HuH-7.5 (cell line): ENCODE measurements around the gene TRIML1.

Experiments used
- DNase-seq: peaks from one replicate; pipeline ENCODE4 v3.0.0; 2011; ENCODE audit warnings: low spot score

Gene TRIML1, protein sequence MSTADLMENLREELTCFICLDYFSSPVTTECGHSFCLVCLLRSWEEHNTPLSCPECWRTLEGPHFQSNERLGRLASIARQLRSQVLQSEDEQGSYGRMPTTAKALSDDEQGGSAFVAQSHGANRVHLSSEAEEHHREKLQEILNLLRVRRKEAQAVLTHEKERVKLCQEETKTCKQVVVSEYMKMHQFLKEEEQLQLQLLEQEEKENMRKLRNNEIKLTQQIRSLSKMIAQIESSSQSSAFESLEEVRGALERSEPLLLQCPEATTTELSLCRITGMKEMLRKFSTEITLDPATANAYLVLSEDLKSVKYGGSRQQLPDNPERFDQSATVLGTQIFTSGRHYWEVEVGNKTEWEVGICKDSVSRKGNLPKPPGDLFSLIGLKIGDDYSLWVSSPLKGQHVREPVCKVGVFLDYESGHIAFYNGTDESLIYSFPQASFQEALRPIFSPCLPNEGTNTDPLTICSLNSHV

DNA sequence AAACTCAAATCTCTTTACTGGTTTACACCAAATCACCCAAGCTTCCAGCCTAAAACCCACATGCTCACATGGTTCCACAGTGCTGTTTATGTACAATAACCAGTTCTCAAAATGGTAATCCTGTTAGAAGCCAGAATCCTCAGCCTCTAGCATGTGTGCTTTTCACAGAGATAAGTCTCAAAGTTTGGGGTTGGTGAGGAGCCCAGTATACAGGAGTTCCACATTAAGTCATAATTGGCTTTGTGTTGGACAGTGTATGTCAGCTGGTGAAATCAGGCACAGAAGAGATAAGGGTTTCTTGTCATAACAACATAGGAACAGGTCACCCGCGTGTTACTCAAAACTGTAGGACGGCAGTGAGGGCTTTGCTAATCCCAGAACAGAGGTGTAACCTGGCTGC, at the start of gene TRIML1:
TRIML1 (plus strand) TSS at position 301 of the 400 bp plus-strand sequence. CDS start 118 bp downstream, outside the sequence.
- DNase-seq, result no peak

DNA sequence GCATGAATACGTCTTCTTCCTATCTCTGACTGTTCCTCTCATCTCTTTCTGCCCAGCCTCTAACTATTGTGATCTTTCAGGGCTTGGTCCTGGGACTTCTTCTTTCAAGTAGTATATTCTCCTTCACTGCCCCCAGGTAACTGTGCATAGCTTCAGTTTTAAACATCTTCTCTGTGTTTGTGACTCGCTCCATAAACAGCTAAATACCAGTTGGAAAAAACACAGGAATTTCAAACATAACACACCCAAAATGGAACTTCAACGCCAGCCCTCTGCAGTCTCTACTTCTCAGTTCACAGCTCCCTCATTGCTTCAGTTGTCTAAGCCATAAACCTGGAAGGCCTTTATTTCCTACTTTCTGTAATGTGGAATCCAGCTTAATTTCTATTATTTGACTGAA, 46.4 kb upstream of the TRIML1 start:
- DNase-seq, result no peak

DNA sequence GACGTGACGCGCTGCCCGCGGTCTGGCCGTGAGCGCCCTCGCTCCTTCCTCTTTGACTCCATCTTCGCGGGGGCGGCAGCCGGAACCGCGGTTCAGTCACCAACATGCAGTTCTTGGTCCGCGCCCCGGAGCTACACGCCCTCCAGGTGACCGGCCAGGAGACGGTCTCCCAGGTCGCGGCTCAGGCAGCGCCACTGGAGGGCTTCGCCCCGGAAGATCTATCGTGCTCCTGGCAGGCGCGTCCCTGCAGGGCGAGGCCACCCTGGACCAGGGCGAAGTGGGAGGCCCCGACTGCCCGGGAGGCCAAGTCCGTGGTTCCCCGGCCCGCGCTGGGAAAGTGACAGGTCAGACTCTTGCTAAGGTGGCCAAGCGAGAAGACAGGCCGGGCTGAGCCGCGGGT, 32.8 kb upstream of the TRIML1 start:
- DNase-seq, result no peak

DNA sequence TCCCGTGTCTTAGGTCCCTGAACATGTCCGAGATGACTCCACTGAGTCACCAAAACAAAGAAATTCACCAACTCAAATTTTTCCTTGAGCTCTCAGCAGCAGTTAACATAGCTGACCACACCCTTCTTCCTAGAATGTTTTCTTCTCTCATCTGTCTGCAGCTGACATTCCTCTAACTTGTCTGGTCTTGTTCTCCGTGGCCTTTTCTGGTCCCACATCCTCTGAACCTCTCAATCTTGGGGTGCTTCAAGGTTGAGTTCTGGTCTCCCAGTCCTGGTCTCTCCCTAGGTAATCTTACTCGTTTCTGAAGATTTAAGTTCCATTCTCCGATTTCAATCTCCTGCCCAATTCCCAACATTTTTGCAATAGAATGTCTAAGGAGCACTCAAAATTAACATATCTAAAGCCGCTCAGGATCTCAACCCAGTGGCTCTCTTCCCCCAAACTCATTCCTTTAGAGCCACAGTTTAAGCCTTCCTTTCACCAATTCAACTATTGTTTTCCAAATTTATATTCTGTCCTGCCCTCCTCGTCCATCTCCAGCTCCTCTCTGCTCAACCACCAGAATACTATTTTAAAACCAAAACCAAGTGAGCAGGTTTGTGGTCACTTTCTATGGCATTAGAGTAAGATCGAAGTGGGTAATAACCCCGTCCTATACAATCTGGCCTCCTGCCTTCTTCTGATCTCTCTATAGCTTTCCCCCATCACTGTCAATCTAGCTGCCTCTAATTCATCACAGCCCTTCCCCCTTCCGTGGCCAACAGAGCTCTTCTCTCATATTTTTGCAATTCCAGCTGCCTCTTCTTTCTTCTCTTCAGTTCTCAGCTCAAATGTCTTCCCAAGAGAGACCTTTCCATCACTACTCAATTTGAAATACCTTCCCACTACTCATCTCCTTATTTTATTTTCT, 31.1 kb upstream of the TRIML1 start:
- no peak for DNase-seq

DNA sequence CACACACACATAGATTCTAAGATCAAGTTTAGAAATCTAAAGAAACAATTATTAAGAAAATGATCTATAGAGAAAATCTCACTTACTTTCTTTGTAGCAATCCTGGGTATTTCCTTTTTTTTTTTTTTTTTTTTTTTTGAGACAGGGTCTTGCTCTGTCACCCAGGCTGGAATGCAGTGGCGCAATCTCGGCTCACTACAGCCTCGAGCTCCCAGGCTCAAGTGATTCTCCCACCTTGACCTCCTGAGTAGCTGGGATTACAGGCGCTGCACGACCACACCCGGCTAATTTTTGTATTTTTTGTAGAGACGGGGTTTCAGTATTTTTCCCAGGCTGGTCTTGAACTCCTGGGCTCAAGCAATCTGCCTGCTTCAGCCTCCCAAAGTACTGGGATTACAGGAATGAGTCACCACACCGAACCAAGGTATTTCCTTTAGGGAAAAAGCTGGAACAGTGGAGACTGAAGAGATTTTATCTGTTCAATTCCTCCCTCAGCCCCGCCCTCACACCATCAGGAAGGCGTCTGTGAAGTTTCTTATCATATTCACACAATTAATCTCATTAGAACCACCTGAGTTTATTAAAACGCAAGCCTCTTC, 30.0 kb upstream of the TRIML1 start, which contains the start of gene TRIML2:
TRIML2 (minus strand) TSS at position 447 of the 599 bp plus-strand sequence. CDS start 4,235 bp downstream, outside the sequence.
- DNase-seq, result no peak

DNA sequence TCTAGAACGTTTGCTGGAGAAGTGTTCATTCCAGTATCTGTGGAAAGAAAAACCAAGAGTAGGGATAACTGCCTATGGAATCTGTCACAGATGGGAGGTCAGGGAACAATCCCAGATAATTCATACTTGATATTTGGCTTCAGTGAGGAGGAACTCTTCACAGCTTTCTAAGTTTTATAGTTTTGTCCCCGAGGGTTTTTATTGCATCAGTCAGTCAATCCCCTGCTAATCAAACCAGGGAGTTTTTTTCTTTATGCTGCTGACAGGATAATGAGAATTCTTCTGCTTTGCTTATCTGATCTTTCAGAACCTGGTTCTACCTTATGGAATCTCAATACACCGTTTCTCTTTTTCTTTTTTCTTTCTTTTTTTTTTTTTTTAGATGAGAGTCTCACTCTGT, 29.2 kb upstream of the TRIML1 start:
- DNase-seq, result no peak

DNA sequence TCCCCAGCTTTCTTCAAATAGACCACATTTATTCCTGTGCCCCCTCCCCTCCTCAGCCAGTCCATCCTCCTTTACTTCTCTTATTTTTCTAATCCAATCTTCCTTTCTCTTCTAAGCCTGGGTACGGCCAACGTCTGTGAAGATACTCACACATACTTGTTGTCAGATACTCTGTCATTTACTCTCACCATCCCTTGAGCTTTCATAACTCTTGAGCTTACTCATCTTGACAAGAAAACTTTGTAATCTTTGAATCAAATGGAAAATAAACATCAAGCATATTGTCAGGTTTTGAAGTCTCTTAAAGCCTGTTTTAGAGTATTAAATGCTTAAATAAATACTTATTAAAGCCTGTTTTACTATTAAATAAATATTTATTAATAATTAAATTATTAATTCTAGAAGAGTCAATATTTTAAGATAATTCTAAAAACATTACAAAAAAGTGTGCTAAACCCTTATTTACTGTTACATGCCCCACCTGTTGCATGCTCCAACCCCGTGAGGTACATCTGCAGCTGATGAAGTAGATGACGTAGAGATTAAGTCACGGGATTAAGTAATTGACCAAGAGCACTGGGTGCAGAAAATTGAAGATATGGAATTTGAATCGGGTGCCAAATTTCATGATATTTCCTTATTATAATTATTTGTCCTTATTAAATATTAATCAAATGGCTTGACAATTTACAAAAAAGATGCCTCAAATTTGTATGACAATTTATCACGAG, 28.3 kb upstream of the TRIML1 start:
- DNase-seq, result no peak

DNA sequence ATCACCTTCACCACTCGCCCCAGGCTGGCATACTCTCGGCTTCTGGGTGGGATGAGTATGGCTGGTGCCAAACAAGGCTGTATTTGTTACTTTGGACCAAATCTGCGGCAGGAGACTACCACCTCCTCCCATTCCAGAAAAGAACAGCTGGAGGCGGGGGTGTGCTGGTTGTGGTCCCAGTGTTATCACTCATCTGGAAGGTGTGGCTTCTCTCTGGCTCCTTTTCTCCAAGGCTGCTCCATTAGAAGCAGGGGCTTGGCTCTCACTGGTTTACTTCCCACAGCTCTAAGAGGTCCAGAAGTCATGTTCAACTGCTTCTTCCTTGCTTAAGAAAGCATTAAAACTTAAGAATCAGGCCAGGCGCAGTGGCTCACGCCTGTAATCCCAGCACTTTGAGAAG, 27.3 kb upstream of the TRIML1 start:
- no peak for DNase-seq

DNA sequence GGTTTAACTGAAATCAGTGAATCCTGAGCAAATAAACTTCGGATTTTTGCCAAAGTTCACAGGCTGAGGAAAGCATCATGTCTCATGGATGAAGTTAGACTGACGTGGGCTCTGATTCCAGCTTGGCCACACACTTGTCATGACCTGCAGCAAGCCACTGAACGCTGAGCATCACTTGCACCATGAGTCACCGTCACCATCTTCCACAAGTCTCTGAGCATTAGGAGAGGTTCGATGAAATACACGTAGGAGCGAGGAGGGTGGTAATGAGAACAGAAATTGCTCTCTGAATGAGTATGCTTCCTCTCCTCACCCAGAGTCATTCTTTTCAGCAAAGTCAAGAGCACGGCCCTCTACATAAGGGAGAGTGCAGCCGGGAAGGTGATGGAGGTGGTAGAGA, 26.1 kb upstream of the TRIML1 start:
- DNase-seq, result no peak

DNA sequence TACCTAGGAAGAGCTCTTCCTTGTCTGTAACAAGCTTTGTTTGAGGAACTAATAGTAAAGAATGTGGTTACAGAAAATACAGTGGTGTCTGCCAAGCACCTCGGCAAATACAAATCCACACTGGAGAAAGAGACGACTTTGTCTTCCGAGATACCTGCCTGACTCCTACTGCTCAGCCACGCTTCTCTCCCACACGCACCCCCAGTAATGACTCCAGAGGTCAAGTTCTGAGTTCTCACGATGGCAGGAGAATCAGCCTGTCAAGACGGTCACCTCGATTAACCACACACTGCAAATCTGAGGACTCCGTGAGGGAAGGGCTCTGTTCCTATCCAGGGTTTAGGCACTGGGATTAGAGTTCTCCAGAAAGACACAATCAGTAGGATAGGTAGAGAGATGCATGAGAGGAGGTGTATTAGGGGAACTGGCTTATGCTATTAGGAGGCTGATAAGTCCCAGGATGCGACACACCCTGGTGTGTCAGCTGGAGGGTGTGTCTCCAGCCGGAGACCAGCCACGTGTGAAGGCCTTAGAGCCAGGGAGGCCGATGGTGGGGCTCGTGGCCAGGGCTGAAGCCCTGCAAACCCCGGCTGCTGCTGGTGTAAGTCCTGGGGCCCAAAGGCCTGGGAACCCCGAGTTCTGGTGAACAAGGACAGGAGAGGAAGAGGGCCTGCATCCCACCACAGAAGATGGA, 21.5 kb upstream of the TRIML1 start:
- DNase-seq, result no peak

DNA sequence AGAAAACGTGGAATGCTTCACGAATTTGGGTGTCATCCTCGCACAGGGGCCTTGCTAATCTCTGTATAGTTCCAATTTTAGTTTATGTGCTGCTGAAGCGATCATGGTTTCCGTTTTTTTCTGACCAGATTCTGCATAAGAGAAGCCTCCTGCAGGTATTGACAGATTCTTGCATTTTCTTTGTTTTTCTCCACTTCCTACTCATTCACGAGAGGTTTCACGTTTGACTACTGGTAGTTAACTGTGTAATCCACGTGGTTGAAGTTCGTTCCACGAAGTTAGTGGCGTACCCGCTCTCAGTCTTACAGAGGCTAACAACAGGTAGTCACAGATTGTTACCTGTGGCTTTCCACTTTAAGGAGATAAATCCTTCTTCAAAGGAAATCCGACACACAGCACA, 17.7 kb upstream of the TRIML1 start:
- no peak for DNase-seq

DNA sequence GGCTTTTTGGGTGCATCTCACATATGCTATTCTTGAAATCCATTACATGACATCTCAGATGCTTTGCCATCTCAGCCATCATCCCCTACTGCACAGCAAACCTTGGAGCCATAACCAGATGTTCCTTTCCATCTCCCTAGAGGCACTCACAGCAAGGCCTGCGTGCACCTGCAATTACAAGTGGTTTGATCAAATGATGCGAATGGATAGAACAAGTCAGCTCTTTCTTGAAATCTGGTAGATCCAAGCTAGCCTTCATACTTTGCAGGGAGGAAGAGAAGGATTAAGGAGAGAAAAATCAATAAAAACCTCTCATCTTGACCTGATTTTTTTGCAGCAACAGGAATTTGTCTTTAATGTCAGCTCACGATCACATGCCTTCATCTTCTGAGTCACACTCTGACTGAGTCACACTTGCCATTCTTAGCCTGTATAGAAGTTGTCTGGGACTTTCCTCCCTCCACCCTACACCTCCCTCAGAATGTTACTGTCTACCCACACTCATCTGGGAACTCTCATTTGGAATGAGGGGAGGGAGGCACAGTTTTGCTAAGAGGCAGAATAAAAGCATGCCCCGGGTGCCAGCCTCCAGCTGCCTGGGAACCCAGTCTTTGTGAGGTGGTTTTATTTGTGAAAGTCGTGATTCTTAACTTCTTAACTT, 11.9 kb upstream of the TRIML1 start:
- DNase-seq, result no peak

DNA sequence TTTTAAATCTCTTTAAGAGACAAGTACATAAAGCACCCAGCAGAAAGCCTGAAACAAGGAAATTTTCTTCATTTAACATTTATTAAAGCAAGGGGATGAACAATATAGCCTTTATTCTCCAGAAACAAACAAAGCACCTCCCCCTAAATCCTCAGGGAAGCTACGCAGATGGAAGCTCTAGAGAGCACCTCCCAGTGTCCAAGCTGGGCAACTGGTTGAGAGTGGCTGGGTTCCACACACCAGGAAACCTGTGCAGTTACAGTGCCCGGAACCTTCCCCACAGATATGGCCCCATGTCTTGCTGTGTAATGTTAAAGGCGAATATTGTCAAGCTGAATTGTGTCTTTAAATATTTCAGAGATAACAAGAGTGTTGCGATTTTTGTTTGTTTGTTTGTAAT, 8.9 kb upstream of the TRIML1 start:
- DNase-seq, result no peak

DNA sequence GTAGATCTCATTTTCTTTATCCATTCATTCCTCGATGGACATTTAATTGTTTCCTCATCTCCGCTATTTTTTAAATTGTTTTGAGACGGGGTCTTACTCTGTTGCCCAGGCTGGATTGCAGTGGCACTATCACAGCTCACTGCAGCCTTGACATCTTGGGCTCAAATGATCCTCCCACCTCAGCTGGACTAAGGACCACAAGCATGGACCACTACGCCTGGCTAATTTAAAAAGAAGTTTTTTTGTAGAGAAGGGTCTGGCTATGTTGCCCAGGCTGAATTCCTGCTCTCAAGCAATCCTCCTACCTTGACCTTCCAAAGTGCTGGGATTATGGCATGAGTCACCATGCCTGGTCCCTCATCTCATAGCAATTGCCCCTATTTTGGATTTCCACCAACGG, 7.0 kb upstream of the TRIML1 start:
- DNase-seq, result no peak

DNA sequence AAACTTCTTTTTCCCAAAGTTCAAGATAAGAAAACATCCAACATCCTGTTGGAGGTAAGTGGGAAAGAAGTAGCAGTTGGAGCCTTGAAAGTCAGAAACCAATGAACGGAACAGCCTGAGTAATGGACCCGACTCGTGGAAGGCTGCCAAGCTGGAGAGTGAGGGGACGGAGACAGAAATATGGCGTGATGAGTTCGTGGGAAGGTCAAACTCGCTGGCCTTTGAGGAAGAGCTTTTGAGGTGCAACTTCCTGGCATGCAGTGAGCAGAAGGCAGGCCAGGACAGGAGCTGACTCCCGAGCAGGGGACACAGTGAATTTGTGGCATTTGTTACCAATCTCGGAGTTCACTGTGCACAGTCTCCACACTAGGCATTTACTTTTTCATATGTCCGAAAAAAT, 1.0 kb upstream of the TRIML1 start:
- no peak for DNase-seq

DNA sequence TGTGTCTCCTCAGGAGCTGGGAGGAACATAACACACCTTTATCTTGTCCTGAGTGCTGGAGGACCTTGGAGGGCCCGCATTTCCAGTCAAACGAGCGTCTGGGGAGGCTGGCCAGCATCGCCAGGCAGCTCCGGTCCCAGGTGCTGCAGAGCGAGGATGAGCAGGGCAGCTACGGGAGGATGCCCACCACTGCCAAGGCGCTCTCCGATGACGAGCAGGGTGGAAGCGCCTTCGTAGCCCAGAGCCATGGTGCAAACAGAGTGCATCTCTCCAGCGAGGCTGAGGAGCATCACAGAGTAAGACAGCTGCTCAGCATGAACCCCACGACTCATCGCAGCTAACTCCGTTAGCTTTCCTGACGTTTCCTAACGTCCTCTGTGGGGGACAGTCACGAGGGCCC, 430 bp downstream of the TRIML1 start:
- DNase-seq, result no peak

DNA sequence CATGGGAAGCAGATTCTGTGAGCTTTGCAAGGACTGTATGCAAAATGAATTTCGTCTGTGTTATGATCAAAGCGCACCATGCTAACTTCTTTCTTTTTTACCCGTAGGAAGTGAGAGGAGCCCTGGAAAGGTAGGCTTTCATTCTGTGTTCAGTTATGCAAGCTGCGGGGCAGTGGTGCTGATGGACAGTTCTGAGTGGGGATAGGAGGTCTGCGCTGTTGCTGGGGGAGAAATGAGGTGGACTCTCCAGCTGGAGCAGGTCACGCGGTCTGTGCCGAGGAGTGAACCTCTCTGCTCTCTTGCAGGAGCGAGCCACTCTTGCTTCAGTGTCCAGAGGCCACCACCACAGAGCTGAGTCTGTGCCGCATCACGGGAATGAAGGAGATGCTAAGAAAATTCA, 4.5 kb downstream of the TRIML1 start:
- DNase-seq, result no peak

DNA sequence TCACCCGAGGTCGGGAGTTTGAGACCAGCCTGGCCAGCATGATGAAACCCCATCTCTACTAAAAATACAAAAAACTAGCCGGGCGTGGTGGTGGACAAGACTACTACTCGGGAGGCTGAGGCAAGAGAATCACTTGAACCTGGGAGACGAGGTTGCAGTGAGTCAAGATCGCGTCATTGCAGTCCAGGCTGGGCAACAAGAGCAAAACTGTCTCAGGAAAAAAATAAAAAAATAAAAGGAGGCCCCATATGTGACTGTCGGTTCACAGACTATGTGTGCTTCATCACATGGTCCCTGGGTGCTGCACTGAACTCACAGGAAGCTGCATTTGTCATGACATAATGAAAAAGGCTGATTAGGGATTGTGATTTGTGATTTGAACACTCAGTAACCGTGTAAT, 6.4 kb downstream of the TRIML1 start:
- no peak for DNase-seq

DNA sequence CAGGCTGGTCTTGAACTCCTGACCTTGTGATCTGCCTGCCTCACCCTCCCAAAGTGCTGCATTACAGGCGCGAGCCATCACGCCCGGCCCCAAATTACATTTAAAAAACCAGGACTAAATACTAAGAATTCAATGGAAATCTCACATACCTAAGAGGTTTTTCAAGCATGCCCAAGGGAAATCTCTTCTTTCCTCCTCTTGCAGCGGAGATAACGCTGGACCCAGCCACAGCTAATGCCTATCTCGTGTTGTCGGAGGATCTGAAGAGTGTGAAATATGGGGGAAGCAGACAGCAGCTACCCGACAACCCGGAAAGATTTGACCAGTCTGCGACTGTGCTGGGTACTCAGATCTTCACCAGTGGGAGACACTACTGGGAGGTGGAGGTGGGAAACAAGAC, 7.4 kb downstream of the TRIML1 start:
- DNase-seq, result no peak

DNA sequence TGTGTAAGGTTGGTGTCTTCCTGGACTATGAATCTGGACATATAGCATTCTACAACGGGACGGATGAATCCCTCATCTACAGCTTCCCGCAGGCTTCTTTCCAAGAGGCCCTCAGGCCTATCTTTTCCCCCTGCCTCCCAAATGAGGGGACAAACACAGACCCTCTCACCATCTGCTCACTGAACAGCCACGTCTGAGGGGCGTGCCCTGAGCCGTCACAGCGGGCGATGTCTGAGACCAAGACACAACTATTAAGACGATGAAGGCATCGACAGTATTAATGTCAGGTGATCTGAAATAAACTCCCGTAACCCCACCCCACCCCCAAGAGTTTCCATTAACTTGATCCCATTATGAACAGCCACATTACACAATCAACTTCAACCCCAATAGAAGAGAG, 7.9 kb downstream of the TRIML1 start:
- DNase-seq, result no peak

DNA sequence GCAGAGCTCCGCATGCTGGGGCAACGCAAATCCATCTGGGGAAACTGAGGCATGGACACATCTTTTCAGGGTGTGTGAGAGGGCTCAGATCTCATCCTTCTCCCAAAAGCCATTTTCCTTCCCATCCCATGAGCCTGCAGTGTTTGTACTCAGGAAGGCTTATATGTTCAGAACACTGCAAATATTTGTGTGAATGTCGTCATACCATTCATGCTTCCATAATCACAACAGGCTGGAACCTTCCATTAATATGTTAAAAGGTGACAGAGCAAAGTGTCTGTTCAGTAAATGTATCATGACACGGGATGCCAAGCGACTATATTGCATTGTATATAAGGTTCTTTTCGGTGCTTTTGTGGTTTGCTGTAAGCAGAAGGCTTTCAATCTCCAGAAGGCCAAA, 8.5 kb downstream of the TRIML1 start:
- DNase-seq, result no peak
